Measurements from ENCODE around the gene HMGN1. TPM values are rescaled to one million over a fixed set of nuclear protein-coding genes. Genes with fewer than 3 reads are reported as not detected.
"Not testable (repeated sequence)": the region's sequence is repeated elsewhere in the genome, so short reads cannot be mapped to it uniquely, and the experiment has no call there.

The HMGN1 gene
- total RNA-seq, 1 donor from 2014 or later: 398 TPM

- no peak for DNase-seq (ENCODE audit: low spot score)
- Mint-ChIP-seq H3K9me3 (no peaks in the 10 kb centered on the region), H3K4me3 (ENCODE audit: low read depth) (peak overlapping the region; percentile 26), H3K4me1 (ENCODE audit: low read depth) (peaks cover 32% of the 10 kb centered on the region), H3K36me3 (ENCODE audit: low read depth) (no peaks in the 10 kb centered on the region), H3K27ac (peak overlapping the region; percentile 55), H3K27me3 (ENCODE audit: low read depth) (no peaks in the 10 kb centered on the region)
- intact Hi-C loops (cut with micrococcal nuclease): loop anchor here (5.0 kb wide), 1 partner anchor 127 kb away; no protein-coding TSS in a partner anchor
Observed at GRCh38 chr21:39384674-39385298, 35.9 kb upstream of the HMGN1 start.

GRCh38 chr21:39382096-39382495 lies 33.2 kb upstream of the HMGN1 start:
- intact Hi-C loops (cut with micrococcal nuclease); H3K36me3 Mint-ChIP-seq (ENCODE audit: low read depth); H3K27me3 Mint-ChIP-seq (ENCODE audit: low read depth); DNase-seq (ENCODE audit: low spot score); H3K9me3 Mint-ChIP-seq; H3K27ac Mint-ChIP-seq: not testable (repeated sequence)
- H3K4me1 Mint-ChIP-seq (ENCODE audit: low read depth): peaks cover 25% of the 10 kb centered on the region
- H3K4me3 Mint-ChIP-seq (ENCODE audit: low read depth): peak overlapping the region; percentile 57

- Mint-ChIP-seq H3K27ac (no peak overlapping the region), H3K36me3 (ENCODE audit: low read depth) (no peaks in the 10 kb centered on the region), H3K4me1 (ENCODE audit: low read depth) (peaks cover 21% of the 10 kb centered on the region), H3K4me3 (ENCODE audit: low read depth) (peak overlapping the region; percentile 95), H3K9me3 (no peaks in the 10 kb centered on the region), H3K27me3 (ENCODE audit: low read depth) (peaks cover 2% of the 10 kb centered on the region)
- intact Hi-C loops (cut with micrococcal nuclease): loop anchor here (2.0 kb wide), 1 partner anchor 68 kb away; the partner anchor contains the start of gene BRWD1
- no peak for DNase-seq (ENCODE audit: low spot score)
Observed at GRCh38 chr21:39381009-39381408, 32.1 kb upstream of the HMGN1 start.

GRCh38 chr21:39379986-39380891 lies 31.4 kb upstream of the HMGN1 start:
- peak; percentile 92 for DNase-seq (ENCODE audit: low spot score)
- Mint-ChIP-seq H3K9me3 (no peaks in the 10 kb centered on the region), H3K27ac (peak overlapping the region; percentile 82), H3K4me3 (ENCODE audit: low read depth) (peak overlapping the region; percentile 95), H3K36me3 (ENCODE audit: low read depth) (no peaks in the 10 kb centered on the region), H3K27me3 (ENCODE audit: low read depth) (peaks cover 2% of the 10 kb centered on the region), H3K4me1 (ENCODE audit: low read depth) (peaks cover 20% of the 10 kb centered on the region)
- intact Hi-C loops (cut with micrococcal nuclease): loop anchor here (1.0 to 2.0 kb wide), 3 partner anchors 8 to 67 kb away; partner anchors contain the start of genes BRWD1 and HMGN1

GRCh38 chr21:39377444-39378050 lies 28.7 kb upstream of the HMGN1 start:
- no peak for DNase-seq (ENCODE audit: low spot score)
- H3K36me3 Mint-ChIP-seq (ENCODE audit: low read depth): no peaks in the 10 kb centered on the region
- H3K9me3 Mint-ChIP-seq: no peaks in the 10 kb centered on the region
- peaks cover 6% of the 10 kb centered on the region for H3K27me3 Mint-ChIP-seq (ENCODE audit: low read depth)
- H3K4me3 Mint-ChIP-seq (ENCODE audit: low read depth): no peak overlapping the region
- no peak overlapping the region for H3K27ac Mint-ChIP-seq
- peaks cover 15% of the 10 kb centered on the region for H3K4me1 Mint-ChIP-seq (ENCODE audit: low read depth)
- intact Hi-C loops (cut with micrococcal nuclease): no loop called here

- no peak for DNase-seq (ENCODE audit: low spot score)
- H3K27ac Mint-ChIP-seq: no peak overlapping the region
- no peak overlapping the region for H3K4me3 Mint-ChIP-seq (ENCODE audit: low read depth)
- intact Hi-C loops (cut with micrococcal nuclease): no loop called here
- H3K9me3 Mint-ChIP-seq: no peaks in the 10 kb centered on the region
- H3K4me1 Mint-ChIP-seq (ENCODE audit: low read depth): peaks cover 4% of the 10 kb centered on the region
- peaks cover 6% of the 10 kb centered on the region for H3K27me3 Mint-ChIP-seq (ENCODE audit: low read depth)
- H3K36me3 Mint-ChIP-seq (ENCODE audit: low read depth): no peaks in the 10 kb centered on the region
Observed at GRCh38 chr21:39375446-39375845, 26.6 kb upstream of the HMGN1 start.

- Mint-ChIP-seq H3K4me3 (ENCODE audit: low read depth) (no peak overlapping the region), H3K9me3 (no peaks in the 10 kb centered on the region), H3K27ac (no peak overlapping the region), H3K36me3 (ENCODE audit: low read depth) (no peaks in the 10 kb centered on the region), H3K4me1 (ENCODE audit: low read depth) (peaks cover 4% of the 10 kb centered on the region), H3K27me3 (ENCODE audit: low read depth) (peaks cover 6% of the 10 kb centered on the region)
- intact Hi-C loops (cut with micrococcal nuclease): no loop called here
- no peak for DNase-seq (ENCODE audit: low spot score)
Observed at GRCh38 chr21:39374046-39374445, 25.2 kb upstream of the HMGN1 start.

- H3K27ac Mint-ChIP-seq: no peak overlapping the region
- no peak for DNase-seq (ENCODE audit: low spot score)
- no peak overlapping the region for H3K4me3 Mint-ChIP-seq (ENCODE audit: low read depth)
- H3K36me3 Mint-ChIP-seq (ENCODE audit: low read depth): no peaks in the 10 kb centered on the region
- intact Hi-C loops (cut with micrococcal nuclease): no loop called here
- H3K9me3 Mint-ChIP-seq: no peaks in the 10 kb centered on the region
- H3K4me1 Mint-ChIP-seq (ENCODE audit: low read depth): peaks cover 4% of the 10 kb centered on the region
- H3K27me3 Mint-ChIP-seq (ENCODE audit: low read depth): peaks cover 6% of the 10 kb centered on the region
Observed at GRCh38 chr21:39373634-39374033, 24.7 kb upstream of the HMGN1 start.

GRCh38 chr21:39369896-39370288 lies 21.0 kb upstream of the HMGN1 start:
- H3K9me3 Mint-ChIP-seq; H3K36me3 Mint-ChIP-seq (ENCODE audit: low read depth); intact Hi-C loops (cut with micrococcal nuclease); H3K4me1 Mint-ChIP-seq (ENCODE audit: low read depth); DNase-seq (ENCODE audit: low spot score); H3K27me3 Mint-ChIP-seq (ENCODE audit: low read depth); H3K27ac Mint-ChIP-seq; H3K4me3 Mint-ChIP-seq (ENCODE audit: low read depth): not testable (repeated sequence)

GRCh38 chr21:39367783-39368182 lies 18.9 kb upstream of the HMGN1 start:
- no peaks in the 10 kb centered on the region for H3K36me3 Mint-ChIP-seq (ENCODE audit: low read depth)
- no peak overlapping the region for H3K4me3 Mint-ChIP-seq (ENCODE audit: low read depth)
- intact Hi-C loops (cut with micrococcal nuclease): no loop called here
- H3K4me1 Mint-ChIP-seq (ENCODE audit: low read depth): peaks cover 4% of the 10 kb centered on the region
- peaks cover 6% of the 10 kb centered on the region for H3K9me3 Mint-ChIP-seq
- H3K27ac Mint-ChIP-seq: no peak overlapping the region
- H3K27me3 Mint-ChIP-seq (ENCODE audit: low read depth): peaks cover 6% of the 10 kb centered on the region
- no peak for DNase-seq (ENCODE audit: low spot score)

- peaks cover 6% of the 10 kb centered on the region for H3K9me3 Mint-ChIP-seq
- intact Hi-C loops (cut with micrococcal nuclease): no loop called here
- no peak for DNase-seq (ENCODE audit: low spot score)
- no peak overlapping the region for H3K27ac Mint-ChIP-seq
- H3K27me3 Mint-ChIP-seq (ENCODE audit: low read depth): peaks cover 10% of the 10 kb centered on the region
- no peaks in the 10 kb centered on the region for H3K36me3 Mint-ChIP-seq (ENCODE audit: low read depth)
- peaks cover 4% of the 10 kb centered on the region for H3K4me1 Mint-ChIP-seq (ENCODE audit: low read depth)
- H3K4me3 Mint-ChIP-seq (ENCODE audit: low read depth): no peak overlapping the region
Observed at GRCh38 chr21:39366563-39366962, 17.7 kb upstream of the HMGN1 start.

- peaks cover 12% of the 10 kb centered on the region for H3K27me3 Mint-ChIP-seq (ENCODE audit: low read depth)
- H3K9me3 Mint-ChIP-seq: peaks cover 6% of the 10 kb centered on the region
- no peaks in the 10 kb centered on the region for H3K4me1 Mint-ChIP-seq (ENCODE audit: low read depth)
- intact Hi-C loops (cut with micrococcal nuclease): no loop called here
- no peak overlapping the region for H3K27ac Mint-ChIP-seq
- H3K4me3 Mint-ChIP-seq (ENCODE audit: low read depth): no peak overlapping the region
- no peaks in the 10 kb centered on the region for H3K36me3 Mint-ChIP-seq (ENCODE audit: low read depth)
- DNase-seq (ENCODE audit: low spot score): no peak
Observed at GRCh38 chr21:39364949-39365348, 16.1 kb upstream of the HMGN1 start.

Measured in activated T-helper 2 cell treated with anti-CD3 and anti-CD28 coated beads, Interferon-gamma antibody, Interleukin-2, Interleukin-4, amounts not matched to agents 10 μg/mL and 5 μg/mL and 100 μg/mL, durations not matched to agents 14 hours and 24 hours and 36 hours (primary cell).